Mesothelial cell of epicardium (in vitro differentiated cells): ENCODE measurements around the gene FOXI1. TPM values are rescaled to one million over a fixed set of nuclear protein-coding genes. Genes with fewer than 3 reads are reported as not detected.

Experiments
- DNase-seq, 2 experiments: peaks; one replicate each; pipeline ENCODE4 v3.0.0; 2021; ENCODE audit warnings: low spot score in 2 of 2; ENCODE audit not compliant: unreplicated experiment in 2 of 2
- H3K27ac Mint-ChIP-seq: 2 replicates; pipeline ENCODE4 v1.8.0; 2021; ENCODE audit warnings: mixed read lengths
- H3K27me3 Mint-ChIP-seq: 2 replicates; pipeline ENCODE4 v1.8.0; 2021; ENCODE audit warnings: low read depth, mixed read lengths
- H3K36me3 Mint-ChIP-seq: 2 replicates; pipeline ENCODE4 v1.8.0; 2021; ENCODE audit warnings: mixed read lengths
- H3K4me1 Mint-ChIP-seq: 2 replicates; pipeline ENCODE4 v1.8.0; 2021; ENCODE audit warnings: mixed read lengths
- H3K4me3 Mint-ChIP-seq: 2 replicates; pipeline ENCODE4 v1.8.0; 2021; ENCODE audit warnings: mild to moderate bottlenecking, moderate library complexity, mixed read lengths
- H3K9me3 Mint-ChIP-seq: 2 replicates; pipeline ENCODE4 v1.8.0; 2021; ENCODE audit warnings: mixed read lengths
- total RNA-seq: library from RNA; stranded (reverse); gene quantifications from 3 replicates; pipeline ENCODE4 v1.2.1, GENCODE V29; 2021
- TF ChIP-seq, protein P1 (sequence below): fragments of 200-600 bp; sonication (generic); IDR thresholded peaks from one replicate; pipeline ENCODE4 v1.5.0; 2021; ENCODE audit warnings: antibody characterized with exemption; ENCODE audit not compliant: unreplicated experiment

FOXI1 gene
- total RNA-seq, 1 donor from 2014 or later = not detected

DNA sequence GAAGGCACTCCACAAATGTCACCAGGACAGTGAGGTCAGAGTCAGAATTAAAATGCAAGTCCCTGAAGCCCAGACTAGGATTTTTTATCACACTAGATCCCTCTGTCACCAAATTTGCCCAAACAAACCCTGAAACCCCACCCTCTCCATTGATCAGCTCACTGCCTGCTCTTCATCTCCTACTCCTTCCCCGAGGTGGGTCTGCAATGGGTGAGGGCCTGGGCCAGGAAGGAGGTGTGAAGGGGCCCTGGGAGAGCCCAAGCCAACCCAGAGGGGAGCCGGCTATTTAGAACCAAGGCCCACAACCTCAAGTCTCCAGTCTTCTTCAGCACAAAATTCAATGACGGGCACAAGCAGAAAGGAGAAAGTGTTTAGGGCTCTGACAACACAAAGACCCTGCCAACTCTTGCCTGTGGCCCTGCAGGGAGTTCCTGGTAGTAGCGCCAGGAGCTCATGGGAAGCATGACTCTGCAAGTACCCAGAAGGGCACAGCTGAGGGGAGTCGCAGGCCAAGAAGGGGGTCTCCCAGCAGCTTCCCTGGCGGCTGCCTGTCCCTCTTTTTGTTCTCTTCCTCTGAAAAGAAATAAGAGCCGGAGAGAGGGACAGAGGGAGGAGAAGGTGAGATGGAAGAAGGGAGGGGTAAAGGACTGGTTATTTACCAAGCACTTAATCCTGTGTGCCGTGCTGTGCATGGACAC is 5.5 kb downstream of the FOXI1 start:
- DNase-seq = no peak
- Mint-ChIP-seq H3K36me3 (no peaks in the 10 kb centered on the region), H3K4me3 (no peak overlapping the region), H3K4me1 (peaks cover 7% of the 10 kb centered on the region), H3K27ac (no peak overlapping the region), H3K9me3 (peaks cover 12% of the 10 kb centered on the region), H3K27me3 (no peaks in the 10 kb centered on the region)
- TF ChIP-seq, protein P1, sequence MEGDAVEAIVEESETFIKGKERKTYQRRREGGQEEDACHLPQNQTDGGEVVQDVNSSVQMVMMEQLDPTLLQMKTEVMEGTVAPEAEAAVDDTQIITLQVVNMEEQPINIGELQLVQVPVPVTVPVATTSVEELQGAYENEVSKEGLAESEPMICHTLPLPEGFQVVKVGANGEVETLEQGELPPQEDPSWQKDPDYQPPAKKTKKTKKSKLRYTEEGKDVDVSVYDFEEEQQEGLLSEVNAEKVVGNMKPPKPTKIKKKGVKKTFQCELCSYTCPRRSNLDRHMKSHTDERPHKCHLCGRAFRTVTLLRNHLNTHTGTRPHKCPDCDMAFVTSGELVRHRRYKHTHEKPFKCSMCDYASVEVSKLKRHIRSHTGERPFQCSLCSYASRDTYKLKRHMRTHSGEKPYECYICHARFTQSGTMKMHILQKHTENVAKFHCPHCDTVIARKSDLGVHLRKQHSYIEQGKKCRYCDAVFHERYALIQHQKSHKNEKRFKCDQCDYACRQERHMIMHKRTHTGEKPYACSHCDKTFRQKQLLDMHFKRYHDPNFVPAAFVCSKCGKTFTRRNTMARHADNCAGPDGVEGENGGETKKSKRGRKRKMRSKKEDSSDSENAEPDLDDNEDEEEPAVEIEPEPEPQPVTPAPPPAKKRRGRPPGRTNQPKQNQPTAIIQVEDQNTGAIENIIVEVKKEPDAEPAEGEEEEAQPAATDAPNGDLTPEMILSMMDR = no peak

DNA sequence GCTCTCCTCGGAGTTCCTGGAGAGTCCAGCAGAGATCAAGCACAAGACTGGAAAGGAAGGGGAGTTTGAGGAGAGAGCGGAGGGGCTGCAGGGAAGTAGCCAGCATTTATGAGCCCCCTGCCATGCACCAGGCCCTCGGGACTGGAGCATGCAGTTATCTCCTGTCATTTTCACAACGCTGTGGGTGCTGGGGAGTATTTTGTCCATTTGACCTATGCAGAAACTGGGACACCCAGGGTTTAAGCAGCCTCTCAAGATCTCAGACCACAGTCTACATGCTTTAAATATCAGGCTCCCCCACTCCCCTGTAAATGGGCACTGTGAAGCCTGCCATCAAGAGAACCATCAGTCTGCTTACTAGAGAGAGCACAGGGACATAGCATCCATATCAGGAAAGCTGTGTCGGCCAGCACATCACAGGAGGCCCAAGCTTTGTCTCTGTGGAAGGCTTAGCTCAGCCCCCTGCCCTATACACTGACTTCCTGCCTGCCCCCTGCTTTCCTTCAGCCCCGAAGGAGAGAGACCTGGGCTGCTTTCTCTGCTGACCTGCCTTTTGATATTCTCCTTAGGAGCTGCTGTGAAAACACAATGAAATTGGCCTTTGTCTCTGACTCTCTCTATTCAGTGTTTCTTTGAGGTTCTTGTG is 7.3 kb downstream of the FOXI1 start:
- H3K27me3 Mint-ChIP-seq = no peaks in the 10 kb centered on the region
- DNase-seq = no peak
- TF ChIP-seq, protein P1 = no peak
- H3K36me3 Mint-ChIP-seq = no peaks in the 10 kb centered on the region
- H3K9me3 Mint-ChIP-seq = peaks cover 12% of the 10 kb centered on the region
- H3K4me1 Mint-ChIP-seq = peaks cover 7% of the 10 kb centered on the region
- H3K27ac Mint-ChIP-seq = no peak overlapping the region
- no peak overlapping the region for H3K4me3 Mint-ChIP-seq

DNA sequence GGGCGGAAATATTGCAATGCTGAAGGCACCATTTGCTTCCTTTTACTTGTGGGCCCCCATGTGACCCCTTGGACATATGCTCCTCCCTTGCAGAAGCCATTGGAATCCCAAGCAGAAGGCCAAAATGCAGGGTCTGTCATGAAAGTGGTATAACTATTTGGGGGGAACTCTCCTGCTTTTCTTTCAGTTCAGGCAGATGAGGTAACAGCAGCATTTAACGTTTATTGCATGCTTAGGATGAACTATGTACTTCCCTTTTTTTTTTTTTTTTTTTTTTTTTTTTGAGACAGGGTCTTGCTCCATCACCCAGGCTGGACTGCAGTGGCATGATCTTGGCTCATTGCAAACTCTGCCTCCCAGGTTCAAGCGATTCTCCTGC is 7.8 kb downstream of the FOXI1 start:
- H3K36me3 Mint-ChIP-seq = no peaks in the 10 kb centered on the region
- TF ChIP-seq, protein P1 = no peak
- H3K4me1 Mint-ChIP-seq = peaks cover 7% of the 10 kb centered on the region
- no peak for DNase-seq
- no peak overlapping the region for H3K4me3 Mint-ChIP-seq
- H3K27me3 Mint-ChIP-seq = no peaks in the 10 kb centered on the region
- no peak overlapping the region for H3K27ac Mint-ChIP-seq
- peaks cover 12% of the 10 kb centered on the region for H3K9me3 Mint-ChIP-seq

DNA sequence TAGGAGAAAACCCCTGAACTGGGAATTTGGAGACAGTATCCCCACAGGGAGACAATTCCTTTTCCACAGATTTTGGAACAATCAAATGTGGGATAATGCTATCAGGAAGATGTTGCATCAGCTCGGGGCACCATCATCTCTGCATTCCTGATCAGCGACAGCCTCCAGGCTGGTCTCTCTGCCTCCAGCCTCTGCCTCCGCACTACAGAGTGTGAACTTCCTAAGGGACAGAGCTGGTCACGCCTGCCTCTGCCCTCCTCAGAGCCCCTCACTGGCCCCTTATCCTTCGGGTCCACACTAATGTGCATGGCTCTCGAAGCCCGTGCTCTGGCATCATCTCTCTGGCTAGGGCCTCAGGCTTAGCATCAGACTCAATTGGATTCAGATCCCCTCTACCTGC is 8.6 kb downstream of the FOXI1 start:
- no peak overlapping the region for H3K27ac Mint-ChIP-seq
- no peak overlapping the region for H3K4me3 Mint-ChIP-seq
- H3K4me1 Mint-ChIP-seq = peaks cover 7% of the 10 kb centered on the region
- TF ChIP-seq, protein P1 = no peak
- peaks cover 1% of the 10 kb centered on the region for H3K27me3 Mint-ChIP-seq
- peaks cover 12% of the 10 kb centered on the region for H3K9me3 Mint-ChIP-seq
- H3K36me3 Mint-ChIP-seq = no peaks in the 10 kb centered on the region
- no peak for DNase-seq

DNA sequence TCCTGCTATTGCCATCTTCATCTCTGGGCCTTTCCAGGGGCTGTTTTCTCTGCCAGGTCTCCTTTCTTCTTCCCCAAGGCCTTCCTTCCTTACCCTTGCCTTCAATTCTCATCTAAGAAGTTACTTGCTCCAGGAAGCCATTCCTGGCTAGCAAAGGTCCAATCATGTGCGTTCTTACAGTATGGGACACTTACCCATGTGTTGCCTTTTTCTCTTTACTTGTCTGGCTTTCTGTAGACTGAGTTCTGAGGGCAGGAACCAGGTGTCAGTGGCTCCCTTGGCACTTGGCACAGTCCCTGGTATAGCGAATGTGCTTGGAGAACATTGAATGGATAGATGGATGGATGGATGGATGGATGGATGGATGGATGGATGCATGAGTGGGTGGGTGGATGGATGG is 10.2 kb downstream of the FOXI1 start:
- H3K4me1 Mint-ChIP-seq = no peaks in the 10 kb centered on the region
- H3K27me3 Mint-ChIP-seq = peaks cover 1% of the 10 kb centered on the region
- H3K9me3 Mint-ChIP-seq = peaks cover 12% of the 10 kb centered on the region
- no peak for DNase-seq
- H3K4me3 Mint-ChIP-seq = no peak overlapping the region
- TF ChIP-seq, protein P1 = no peak
- H3K27ac Mint-ChIP-seq = no peak overlapping the region
- no peaks in the 10 kb centered on the region for H3K36me3 Mint-ChIP-seq
